HG02870 (cell line): Measurements from ENCODE around the gene YARS1.

Source experiments
- ATAC-seq: cut with Tn5 transposase; IDR thresholded peaks from one replicate; pipeline ENCODE4 v1.9.1; 2021; ENCODE audit warnings: mild to moderate bottlenecking, moderate library complexity; ENCODE audit not compliant: unreplicated experiment

Gene YARS1

GRCh38 chr1:32817159-32817814 lies at the start of gene YARS1, which contains the start of gene S100PBP:
YARS1 (minus strand) TSS chr1:32817358; CDS start chr1:32817244, 114 bp downstream.
S100PBP (plus strand) TSS chr1:32817653; CDS start chr1:32826100, 8,447 bp downstream.
- peak; percentile 78 for ATAC-seq

DNA sequence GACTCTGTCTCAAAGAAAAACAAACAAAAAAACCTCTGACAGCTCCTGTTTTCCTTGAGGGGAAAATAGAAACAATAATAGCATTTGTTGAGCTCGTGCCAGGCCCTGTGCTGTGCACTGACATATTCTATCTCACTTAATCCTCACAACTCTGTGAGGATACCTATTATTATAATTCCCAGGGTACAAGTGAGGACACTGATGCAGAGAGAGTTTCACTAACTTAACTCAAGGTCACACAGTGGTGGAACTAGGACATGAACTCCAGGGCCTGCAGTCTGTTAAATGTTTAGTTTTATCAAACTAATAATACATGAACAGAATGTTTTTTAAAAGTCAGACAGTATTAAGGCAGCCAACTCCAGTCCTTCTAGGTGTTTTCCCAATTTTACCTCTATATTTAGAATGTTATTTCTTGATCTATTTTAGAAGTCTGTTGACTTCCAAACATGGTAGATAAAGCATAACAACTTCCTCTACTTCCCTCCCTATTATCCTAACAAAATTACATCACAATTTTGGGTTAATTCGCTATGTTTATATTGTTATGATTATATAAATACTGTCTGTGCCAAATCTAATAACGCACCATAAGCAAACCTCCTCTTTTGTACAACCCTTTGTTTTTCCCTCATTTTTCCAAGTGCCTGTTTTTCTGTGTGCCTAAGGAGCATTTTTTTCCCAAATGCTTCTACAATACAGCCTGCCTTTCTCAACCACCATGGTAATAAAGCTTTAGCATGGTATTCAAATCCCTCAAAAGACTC lies 48.7 kb upstream of the YARS1 start:
- ATAC-seq = no peak

DNA sequence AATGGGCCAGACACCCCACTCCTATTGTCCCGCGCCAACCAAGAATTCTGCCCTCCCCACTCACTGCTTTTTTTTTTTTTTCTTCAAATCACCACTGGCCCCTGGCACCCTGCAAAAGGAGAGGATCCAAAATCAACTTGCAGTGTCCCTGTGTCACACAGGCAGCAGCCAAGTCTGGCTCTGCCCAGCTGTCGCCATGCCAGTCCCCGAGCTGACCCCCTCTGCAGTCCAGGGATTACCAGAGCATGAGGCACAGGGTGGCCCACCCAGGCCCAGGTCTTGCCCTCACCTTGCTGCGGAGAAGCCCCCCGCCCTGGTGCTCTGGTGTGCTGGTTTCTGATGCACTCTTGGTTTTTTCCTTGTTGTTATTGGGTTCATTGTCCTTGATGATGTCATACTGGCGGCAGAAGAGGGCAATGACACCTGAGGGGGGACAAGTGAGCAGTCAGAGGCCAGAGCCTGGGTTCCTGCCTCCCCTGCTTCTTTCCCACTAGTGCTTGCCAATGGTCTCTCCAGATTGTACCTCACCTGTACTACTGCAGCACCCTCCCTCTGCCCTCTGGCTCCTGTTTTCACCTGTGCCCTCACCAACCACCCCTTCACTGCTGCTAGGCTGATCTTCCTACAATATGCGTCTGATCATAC lies 47.3 kb upstream of the YARS1 start:
- ATAC-seq = no peak

DNA sequence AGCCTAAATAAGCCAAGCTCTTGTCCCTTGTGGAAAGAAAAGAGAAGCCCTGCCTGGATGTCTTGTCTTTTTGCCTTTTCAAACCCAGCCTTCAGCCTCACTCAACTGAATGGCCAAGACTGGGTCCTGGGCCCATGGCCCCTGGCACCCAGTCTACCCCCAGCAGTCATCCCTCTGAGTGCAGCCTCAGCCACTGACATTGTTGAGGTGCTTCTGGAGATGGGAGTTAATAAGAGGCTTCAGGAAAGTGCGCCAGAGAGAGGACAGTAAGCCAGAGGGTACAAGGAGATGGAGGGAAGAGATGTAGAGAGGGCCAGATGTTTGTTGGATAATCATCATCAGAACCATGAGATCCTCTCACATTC lies 46.7 kb upstream of the YARS1 start:
- ATAC-seq = no peak

DNA sequence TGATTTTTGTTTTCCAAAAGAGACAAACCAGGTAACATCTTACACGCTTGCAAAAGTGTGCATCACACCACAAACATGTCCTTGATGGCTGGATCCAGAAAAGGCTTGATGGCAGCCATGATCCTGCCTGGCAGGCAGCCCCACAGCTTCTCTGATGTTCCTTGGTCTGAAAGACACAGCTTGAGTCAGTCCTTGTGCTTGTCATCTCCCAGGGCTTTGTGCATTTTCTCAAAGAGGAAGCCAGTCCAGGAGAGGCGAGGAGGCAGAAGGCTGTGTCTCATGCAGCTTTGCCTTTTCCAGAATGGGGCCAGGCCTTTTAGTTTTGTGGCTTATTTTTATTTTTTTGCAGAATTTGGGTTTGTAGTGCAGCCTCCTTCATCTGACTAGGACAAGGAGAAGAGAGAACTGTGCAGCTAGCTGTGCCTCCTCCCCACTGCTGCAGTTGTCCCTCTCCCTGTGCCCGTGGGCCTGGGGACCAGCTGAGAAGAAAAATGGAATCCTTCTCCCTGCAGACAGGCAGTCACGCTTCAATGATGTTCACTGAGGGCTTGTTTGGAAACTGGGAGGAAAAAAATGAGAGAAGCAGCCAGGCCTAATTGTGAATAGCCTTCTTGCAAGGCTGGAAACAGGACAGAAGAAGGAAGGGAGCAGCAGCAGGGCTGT lies 46.2 kb upstream of the YARS1 start:
- no peak for ATAC-seq

GRCh38 chr1:32861904-32862695 lies 44.9 kb upstream of the YARS1 start:
- no peak for ATAC-seq

DNA sequence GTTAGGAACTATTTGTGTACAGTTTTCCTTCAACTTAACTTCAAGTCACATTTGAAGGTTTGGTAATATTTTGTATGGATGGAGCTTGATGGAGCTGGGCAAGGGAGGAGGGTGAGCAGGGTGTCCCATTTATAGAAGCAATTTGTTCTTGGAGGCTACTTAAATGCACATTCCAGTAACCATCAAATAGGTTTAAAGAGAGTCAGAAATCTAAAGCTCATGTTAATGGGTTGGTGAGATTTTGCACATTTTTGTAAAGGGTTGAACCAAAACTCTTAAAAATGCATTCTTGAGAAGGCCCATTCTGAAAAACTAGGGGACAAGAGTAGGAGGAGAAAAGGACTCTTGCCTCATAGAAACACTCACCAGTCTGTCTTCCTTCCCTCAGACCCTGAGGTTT lies 43.4 kb upstream of the YARS1 start:
- ATAC-seq = no peak

DNA sequence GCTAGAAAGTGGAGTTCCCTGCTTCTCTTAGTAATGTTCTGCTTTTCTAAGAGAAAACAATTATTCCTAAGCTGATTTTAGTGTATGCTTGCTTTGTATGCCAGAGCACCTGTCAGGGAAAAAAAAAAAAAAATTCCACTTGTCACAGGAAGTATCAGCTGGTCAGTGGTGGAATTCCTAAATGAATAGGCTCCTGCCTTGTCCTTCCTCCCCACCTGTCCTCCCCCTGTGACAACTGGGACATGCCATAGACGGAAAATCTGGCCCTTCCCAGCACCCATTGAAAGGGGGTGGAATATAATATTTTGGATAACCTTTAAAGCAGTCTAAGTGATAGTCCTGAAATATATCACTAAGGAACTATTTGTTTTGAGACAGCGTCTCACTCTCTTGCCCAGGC lies 42.8 kb upstream of the YARS1 start:
- no peak for ATAC-seq

GRCh38 chr1:32858791-32859190 lies 41.6 kb upstream of the YARS1 start:
- ATAC-seq = no peak

- ATAC-seq = no peak
Observed at GRCh38 chr1:32858136-32858535, 41.0 kb upstream of the YARS1 start.

DNA sequence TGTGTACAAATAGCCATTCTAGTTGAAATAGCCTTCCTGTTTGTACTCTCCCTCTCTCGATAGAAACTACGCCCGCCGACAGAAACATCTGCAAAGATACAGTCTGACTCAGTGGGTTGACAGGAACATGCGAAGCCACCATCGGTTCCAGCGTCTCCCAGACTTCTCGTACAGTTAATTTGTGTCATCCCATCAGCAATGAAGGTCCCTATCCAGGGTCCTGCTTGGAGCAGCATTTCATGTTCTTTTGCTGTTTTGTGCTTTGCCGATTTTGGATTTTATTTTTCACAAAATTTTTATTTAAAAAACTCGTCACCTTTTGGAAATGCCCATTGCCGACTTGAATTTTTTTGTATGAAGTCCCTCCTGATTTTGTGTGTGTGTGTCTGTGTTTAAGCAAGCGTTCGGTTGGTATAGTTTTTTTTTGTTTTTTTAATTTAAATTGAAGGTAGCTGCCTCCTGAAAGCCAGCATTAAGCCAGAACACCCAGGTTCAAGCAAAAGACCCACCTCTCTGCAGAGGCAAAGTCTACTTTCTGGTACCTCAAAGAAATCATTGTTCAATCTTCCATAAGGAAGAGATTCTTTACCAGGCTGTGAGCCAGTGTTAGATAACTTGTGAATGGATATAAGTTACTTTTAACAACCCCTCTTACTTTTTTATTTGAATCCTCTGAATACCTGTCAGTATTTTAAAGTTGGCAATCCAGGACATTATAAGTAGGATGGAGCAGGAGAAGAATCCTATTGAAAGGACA lies 38.9 kb upstream of the YARS1 start:
- no peak for ATAC-seq

DNA sequence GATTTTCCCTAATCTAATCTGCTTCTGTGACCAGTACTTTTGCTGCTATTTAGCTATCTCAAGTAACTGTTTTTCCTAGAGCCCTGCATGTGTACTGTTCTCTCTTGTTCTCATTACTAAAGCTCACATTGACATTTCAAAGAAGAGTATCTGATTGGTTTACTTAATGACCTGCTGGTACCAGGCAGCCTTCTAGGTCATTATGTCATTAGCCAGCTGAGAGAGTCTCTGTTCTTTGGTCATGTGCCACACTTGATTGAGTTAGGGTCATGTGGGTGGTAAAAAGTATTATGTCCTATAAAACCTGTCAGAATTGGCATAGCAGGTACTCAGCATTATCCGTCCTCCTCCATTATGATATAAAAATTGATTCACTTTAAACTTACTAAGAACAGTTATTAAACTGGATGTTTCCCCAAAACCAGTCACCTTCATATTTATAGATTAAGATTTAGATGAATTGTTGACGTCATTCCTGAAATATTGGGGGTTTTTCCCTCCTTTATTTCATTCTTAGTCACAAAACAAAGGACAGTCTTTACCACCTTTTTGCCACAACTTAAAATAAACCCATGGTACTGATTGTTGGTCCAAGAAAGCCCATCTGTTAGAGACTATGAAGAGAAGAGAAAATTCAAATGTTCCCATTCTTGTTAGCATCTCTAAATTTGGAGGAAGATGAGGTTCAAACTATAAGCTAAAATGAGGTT lies 31.4 kb upstream of the YARS1 start:
- ATAC-seq = no peak

- ATAC-seq = no peak
Observed at GRCh38 chr1:32831878-32832277, 14.7 kb upstream of the YARS1 start.

- ATAC-seq = no peak
Observed at GRCh38 chr1:32830092-32830852, 13.1 kb upstream of the YARS1 start.

- ATAC-seq = no peak
Observed at GRCh38 chr1:32828341-32828740, 11.2 kb upstream of the YARS1 start.

- no peak for ATAC-seq
Observed at GRCh38 chr1:32825181-32825580, 8.0 kb upstream of the YARS1 start.

DNA sequence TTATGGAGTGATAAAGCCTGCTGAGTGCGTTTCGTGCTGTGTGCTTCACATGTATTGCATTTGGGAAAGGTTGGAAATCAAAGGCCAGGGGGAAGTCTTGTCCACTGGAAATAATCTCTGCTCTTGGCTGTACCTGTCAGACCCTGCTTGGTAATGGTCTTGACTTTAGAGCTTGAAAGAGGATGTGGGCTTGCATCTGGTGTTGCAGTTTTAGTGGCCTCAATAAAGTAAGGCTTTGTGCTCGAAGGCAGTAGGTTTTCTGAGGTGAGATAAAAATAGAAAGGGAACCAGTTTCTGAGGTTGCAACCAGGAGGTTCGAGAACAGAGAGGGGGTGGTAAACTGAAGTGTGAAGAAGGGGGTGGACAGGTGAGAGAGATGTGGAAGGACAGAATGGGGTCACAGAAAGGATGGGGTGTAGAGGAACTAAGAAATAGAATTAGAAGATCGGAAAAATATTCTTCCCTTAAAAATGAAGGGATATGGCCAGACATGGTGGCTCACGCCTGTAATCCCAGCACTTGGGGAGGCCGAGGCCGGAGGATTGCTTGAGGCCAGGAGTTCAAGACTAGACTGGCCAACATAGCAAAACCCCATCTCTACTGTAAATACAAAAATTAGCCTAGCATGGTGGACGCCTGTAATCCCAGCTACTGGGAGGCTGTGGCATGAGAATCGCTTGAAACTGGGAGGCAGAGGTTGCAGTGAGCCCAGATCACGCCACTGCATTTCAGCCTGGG lies 1.8 kb upstream of the YARS1 start:
- ATAC-seq = peak; percentile 44
